H9 (cell line): ENCODE measurements around the gene PPP1R1B. TPM values are rescaled to one million over a fixed set of nuclear protein-coding genes. Genes with fewer than 3 reads are reported as not detected.
A peak's percentile ranks its signal among the peaks of the same experiment; 100 is the strongest.

Experiments used
- DNase-seq: peaks from one replicate; pipeline ENCODE4 v3.0.0-alpha.2; 2017
- H2AFZ ChIP-seq: one replicate; pipeline ENCODE4 v1.6.1; 2013; ENCODE audit warnings: mild to moderate bottlenecking, low read length, control low read depth, moderate library complexity
- H2AK5ac ChIP-seq: 2 replicates; pipeline ENCODE4 v1.6.1; 2013; ENCODE audit warnings: low read length, control low read depth, mixed read lengths; ENCODE audit not compliant: insufficient read length
- H2BK120ac ChIP-seq: one replicate; pipeline ENCODE4 v1.6.1; 2013; ENCODE audit warnings: low read depth, mild to moderate bottlenecking, low read length, control low read depth, inconsistent platforms; ENCODE audit not compliant: poor library complexity, severe bottlenecking
- H2BK12ac ChIP-seq: 2 replicates; pipeline ENCODE4 v1.6.1; 2013; ENCODE audit warnings: low read length, control low read depth, mixed read lengths, low read depth; ENCODE audit not compliant: insufficient read length
- H2BK15ac ChIP-seq: 2 replicates; pipeline ENCODE4 v1.6.1; 2013; ENCODE audit warnings: low read depth, low read length, control low read depth
- H2BK20ac ChIP-seq: one replicate; pipeline ENCODE4 v1.6.1; 2013; ENCODE audit warnings: low read depth, mild to moderate bottlenecking, low read length, control low read depth, inconsistent platforms; ENCODE audit not compliant: poor library complexity, severe bottlenecking
- H2BK5ac ChIP-seq: 2 replicates; pipeline ENCODE4 v1.6.1; 2013; ENCODE audit warnings: low read length, control low read depth, mixed read lengths; ENCODE audit not compliant: insufficient read length
- H3K14ac ChIP-seq: 2 replicates; pipeline ENCODE4 v1.6.1; 2013; ENCODE audit warnings: low read length, control low read depth; ENCODE audit not compliant: insufficient read depth
- H3K18ac ChIP-seq: 2 replicates; pipeline ENCODE4 v1.6.1; 2013; ENCODE audit warnings: low read depth, mild to moderate bottlenecking, mixed read lengths, low read length, control low read depth; ENCODE audit not compliant: insufficient read length
- H3K23ac ChIP-seq: 2 replicates; pipeline ENCODE4 v1.6.1; 2013; ENCODE audit warnings: low read length, control low read depth, mixed read lengths, low read depth; ENCODE audit not compliant: insufficient read length
- H3K23me2 ChIP-seq: 2 replicates; pipeline ENCODE4 v1.6.1; 2013; ENCODE audit warnings: low read depth, mild to moderate bottlenecking, mixed read lengths, low read length, control low read depth; ENCODE audit not compliant: insufficient read length, poor library complexity, severe bottlenecking
- H3K27ac ChIP-seq: 2 replicates; pipeline ENCODE4 v1.5.1; 2013; ENCODE audit warnings: low read length, control low read depth, mixed read lengths, low read depth; ENCODE audit not compliant: insufficient read length
- H3K27me3 ChIP-seq: 2 replicates; pipeline ENCODE4 v1.6.1; 2013; ENCODE audit warnings: low read length, control low read depth, inconsistent platforms; ENCODE audit not compliant: insufficient read depth
- H3K4ac ChIP-seq: 2 replicates; pipeline ENCODE4 v1.6.1; 2013; ENCODE audit warnings: low read depth, mild to moderate bottlenecking, control low read depth, inconsistent platforms, low read length, moderate library complexity
- H3K4me1 ChIP-seq: 2 replicates; pipeline ENCODE4 v1.6.1; 2013; ENCODE audit warnings: low read length, control low read depth, inconsistent platforms; ENCODE audit not compliant: insufficient read depth
- H3K4me2 ChIP-seq: 2 replicates; pipeline ENCODE4 v1.6.1; 2013; ENCODE audit warnings: low read length, control low read depth, mixed read lengths; ENCODE audit not compliant: insufficient read length, insufficient read depth
- H3K56ac ChIP-seq: 2 replicates; pipeline ENCODE4 v1.6.1; 2013; ENCODE audit warnings: low read depth, mild to moderate bottlenecking, mixed read lengths, low read length, control low read depth; ENCODE audit not compliant: insufficient read length
- H3K79me1 ChIP-seq: 2 replicates; pipeline ENCODE4 v1.6.1; 2013; ENCODE audit warnings: low read depth, mild to moderate bottlenecking, moderate library complexity, low read length, control low read depth, inconsistent platforms; ENCODE audit not compliant: insufficient read depth, poor library complexity, severe bottlenecking
- H3K79me2 ChIP-seq: 2 replicates; pipeline ENCODE4 v1.6.1; 2013; ENCODE audit warnings: low read length, control low read depth, inconsistent platforms; ENCODE audit not compliant: insufficient read depth
- H3K9ac ChIP-seq: 2 replicates; pipeline ENCODE4 v1.6.1; 2013; ENCODE audit warnings: low read length, control low read depth, mixed read lengths; ENCODE audit not compliant: insufficient read length; ENCODE audit errors: extremely low read depth
- H3K9me3 ChIP-seq: one replicate; pipeline ENCODE4 v1.6.1; 2013; ENCODE audit warnings: low read depth, low read length, inconsistent platforms; ENCODE audit not compliant: control insufficient read depth
- H3T11ph ChIP-seq: one replicate; pipeline ENCODE4 v1.6.1; 2013; ENCODE audit warnings: mild to moderate bottlenecking, low read length, control low read depth, inconsistent platforms
- H4K20me1 ChIP-seq: one replicate; pipeline ENCODE4 v1.6.1; 2013; ENCODE audit not compliant: control insufficient read depth, insufficient read length, insufficient read depth
- H4K5ac ChIP-seq: 2 replicates; pipeline ENCODE4 v1.6.1; 2013; ENCODE audit warnings: low read depth, mild to moderate bottlenecking, mixed read lengths, low read length, control low read depth; ENCODE audit not compliant: insufficient read length
- H4K8ac ChIP-seq: replicated peaks from 2 replicates; pipeline ENCODE4 v1.6.1; 2013; ENCODE audit warnings: low read length, control low read depth, mixed read lengths, low read depth; ENCODE audit not compliant: insufficient read length
- H4K91ac ChIP-seq: 2 replicates; pipeline ENCODE4 v1.6.1; 2013; ENCODE audit warnings: low read depth, mild to moderate bottlenecking, moderate library complexity, mixed read lengths, low read length, control low read depth; ENCODE audit not compliant: insufficient read length
- H3K27ac Mint-ChIP-seq, 3 experiments: 2 replicates in 2 of 3; 3 replicates in 1 of 3; pipeline ENCODE4 v1.8.0; 2020 to 2021; ENCODE audit warnings: mixed read lengths in 3 of 3, mild to moderate bottlenecking in 1 of 3, moderate library complexity in 1 of 3
- H3K27me3 Mint-ChIP-seq: 2 replicates; pipeline ENCODE4 v1.8.0; 2021; ENCODE audit warnings: low read depth, mild to moderate bottlenecking, moderate library complexity, mixed read lengths
- H3K36me3 Mint-ChIP-seq, 3 experiments: 2 replicates in 2 of 3; 3 replicates in 1 of 3; pipeline ENCODE4 v1.8.0; 2020 to 2021; ENCODE audit warnings: low read depth in 3 of 3, mixed read lengths in 3 of 3; ENCODE audit not compliant: insufficient read depth in 1 of 3
- H3K4me1 Mint-ChIP-seq, 2 experiments: 2 replicates each; pipeline ENCODE4 v1.8.0; 2020; ENCODE audit warnings: mixed read lengths in 2 of 2
- H3K4me3 Mint-ChIP-seq, 2 experiments: 2 replicates in 1 of 2; 3 replicates in 1 of 2; pipeline ENCODE4 v1.8.0; 2020 to 2021; ENCODE audit warnings: mild to moderate bottlenecking in 2 of 2, mixed read lengths in 2 of 2, moderate library complexity in 1 of 2
- H3K9me3 Mint-ChIP-seq, 2 experiments: 2 replicates in 1 of 2; 3 replicates in 1 of 2; pipeline ENCODE4 v1.8.0; 2020; ENCODE audit warnings: mild to moderate bottlenecking in 2 of 2, mixed read lengths in 2 of 2, moderate library complexity in 1 of 2
- WGBS: extraction: QIAGEN DNeasy Blood & Tissue Kit; methylation state at CpG from one replicate; pipeline ENCODE4 v1.1.7; 2013; ENCODE audit warnings: missing lambda C conversion rate, low lambda C conversion rate, mixed read lengths; ENCODE audit not compliant: insufficient read length; ENCODE audit errors: extremely low coverage; 5-methylcytosine and 5-hydroxymethylcytosine counted together
- total RNA-seq: library from RNA; stranded (reverse); gene quantifications from 2 replicates; pipeline ENCODE4 v1.2.1, GENCODE V29; 2021
- TF ChIP-seq, protein P1 (sequence below): fragments of 200-600 bp; sonication (generic); conservative IDR thresholded peaks from 3 replicates; pipeline ENCODE4 v1.8.0; 2021; ENCODE audit warnings: antibody characterized with exemption, mild to moderate bottlenecking

The PPP1R1B gene
- total RNA-seq, 1 experiment from 2014 or later: 15.5 TPM

GRCh38 chr17:39659279-39660010 is 32.7 kb downstream of the PPP1R1B start:
- Histone ChIP-seq H3K9ac (no peak overlapping the region), H2BK12ac (no peak overlapping the region), H3T11ph (no peak overlapping the region), H3K27ac (no peak overlapping the region), H2AK5ac (no peak overlapping the region), H3K27me3 (no peaks in the 10 kb centered on the region), H2BK15ac (no peak overlapping the region), H3K18ac (no peak overlapping the region), H3K23me2 (no peaks in the 10 kb centered on the region), H3K79me1 (no peaks in the 10 kb centered on the region), H4K5ac (no peak overlapping the region), H3K4me1 (peaks cover 3% of the 10 kb centered on the region; the same call in 1 of the 2 replicates), H2BK120ac (no peak overlapping the region), H4K8ac (no peak overlapping the region), H3K79me2 (no peaks in the 10 kb centered on the region), H2AFZ (no peak overlapping the region), H4K91ac (no peak overlapping the region), H2BK20ac (no peak overlapping the region), H3K4me2 (no peak overlapping the region), H2BK5ac (no peak overlapping the region), H3K14ac (no peak overlapping the region), H3K56ac (no peak overlapping the region), H4K20me1 (no peaks in the 10 kb centered on the region), H3K23ac (no peak overlapping the region), H3K4ac (no peak overlapping the region), H3K9me3 (no peaks in the 10 kb centered on the region)
- Mint-ChIP-seq H3K36me3 (peaks cover 6 to 36% (median 11%) of the 10 kb centered on the region in 3 experiments; a peak in 6 of 7 replicates), H3K27me3 (peaks cover 4% of the 10 kb centered on the region), H3K27ac (0 out of 7 replicates have a peak overlapping the region, but pooled peaks of 1 of the 3 experiments have one; percentile 44), H3K4me3 (no peak overlapping the region), H3K4me1 (peaks cover 8 to 43% of the 10 kb centered on the region in 2 experiments), H3K9me3 (no peaks in the 10 kb centered on the region)
- TF ChIP-seq, protein P1, sequence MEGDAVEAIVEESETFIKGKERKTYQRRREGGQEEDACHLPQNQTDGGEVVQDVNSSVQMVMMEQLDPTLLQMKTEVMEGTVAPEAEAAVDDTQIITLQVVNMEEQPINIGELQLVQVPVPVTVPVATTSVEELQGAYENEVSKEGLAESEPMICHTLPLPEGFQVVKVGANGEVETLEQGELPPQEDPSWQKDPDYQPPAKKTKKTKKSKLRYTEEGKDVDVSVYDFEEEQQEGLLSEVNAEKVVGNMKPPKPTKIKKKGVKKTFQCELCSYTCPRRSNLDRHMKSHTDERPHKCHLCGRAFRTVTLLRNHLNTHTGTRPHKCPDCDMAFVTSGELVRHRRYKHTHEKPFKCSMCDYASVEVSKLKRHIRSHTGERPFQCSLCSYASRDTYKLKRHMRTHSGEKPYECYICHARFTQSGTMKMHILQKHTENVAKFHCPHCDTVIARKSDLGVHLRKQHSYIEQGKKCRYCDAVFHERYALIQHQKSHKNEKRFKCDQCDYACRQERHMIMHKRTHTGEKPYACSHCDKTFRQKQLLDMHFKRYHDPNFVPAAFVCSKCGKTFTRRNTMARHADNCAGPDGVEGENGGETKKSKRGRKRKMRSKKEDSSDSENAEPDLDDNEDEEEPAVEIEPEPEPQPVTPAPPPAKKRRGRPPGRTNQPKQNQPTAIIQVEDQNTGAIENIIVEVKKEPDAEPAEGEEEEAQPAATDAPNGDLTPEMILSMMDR: no peak
- WGBS: no CpG with 5 or more reads among the region's 15 CpGs
- DNase-seq: no peak
